Measurements from ENCODE around the gene FGL2.
A peak's percentile ranks its signal among the peaks of the same experiment; 100 is the strongest.

Gene FGL2
- total RNA-seq = 8.3 to 35.1 (median 31.4) reads per million in 3 donors

GRCh38 chr7:77199013-77199966, at the start of gene FGL2:
Gene FGL2 (minus strand): TSS chr7:77199819. CDS start chr7:77199793, 26 bp downstream.
- DNase-seq = peak; percentile 6 to 17 (median 16)

GRCh38 chr7:77248154-77248553, 48.5 kb upstream of the FGL2 start:
- no peaks in the 10 kb centered on the region for H3K9me3 ChIP-seq (ENCODE audit: control insufficient read depth, low read length)
- DNase-seq = no peak
- H3K27me3 ChIP-seq (replicated peaks; ENCODE audit: control insufficient read depth, insufficient read depth, low read length, poor library complexity, severe bottlenecking) = no peaks in the 10 kb centered on the region

More at GRCh38 chr7:77199013-77199966, at the start of gene FGL2:
- Histone ChIP-seq H3K36me3 (ENCODE audit: control insufficient read depth, insufficient read depth, low read length) (no peaks in the 10 kb centered on the region), H3K27me3 (replicated peaks; ENCODE audit: control insufficient read depth, insufficient read depth, low read length, poor library complexity, severe bottlenecking) (no peaks in the 10 kb centered on the region), H3K4me3 (ENCODE audit: insufficient read depth, low read depth, low read length, poor library complexity, severe bottlenecking) (peak within 1 kb of the TSS; percentile 54), H3K4me1 (ENCODE audit: control insufficient read depth, insufficient read depth, low read length, poor library complexity, severe bottlenecking) (peaks cover 7% of the 10 kb centered on the region), H3K9me3 (ENCODE audit: control insufficient read depth, low read length) (no peaks in the 10 kb centered on the region), H3K27ac (ENCODE audit: insufficient read depth, low read length, poor library complexity, severe bottlenecking) (peak within 1 kb of the TSS; percentile 29)

GRCh38 chr7:77247206-77247850, 47.7 kb upstream of the FGL2 start:
- Histone ChIP-seq H3K27me3 (replicated peaks; ENCODE audit: control insufficient read depth, insufficient read depth, low read length, poor library complexity, severe bottlenecking) (no peaks in the 10 kb centered on the region), H3K4me1 (ENCODE audit: control insufficient read depth, insufficient read depth, low read length, poor library complexity, severe bottlenecking) (no peaks in the 10 kb centered on the region), H3K9me3 (ENCODE audit: control insufficient read depth, low read length) (no peaks in the 10 kb centered on the region), H3K36me3 (ENCODE audit: control insufficient read depth, insufficient read depth, low read length) (no peaks in the 10 kb centered on the region), H3K27ac (ENCODE audit: insufficient read depth, low read length, poor library complexity, severe bottlenecking) (no peak overlapping the region), H3K4me3 (ENCODE audit: insufficient read depth, low read depth, low read length, poor library complexity, severe bottlenecking) (no peak overlapping the region)
- peak; percentile 66 to 80 (median 69) for DNase-seq

More at GRCh38 chr7:77248154-77248553, 48.5 kb upstream of the FGL2 start:
- H3K36me3 ChIP-seq (ENCODE audit: control insufficient read depth, insufficient read depth, low read length) = no peaks in the 10 kb centered on the region
- H3K4me3 ChIP-seq (ENCODE audit: insufficient read depth, low read depth, low read length, poor library complexity, severe bottlenecking) = no peak overlapping the region
- no peak overlapping the region for H3K27ac ChIP-seq (ENCODE audit: insufficient read depth, low read length, poor library complexity, severe bottlenecking)
- no peaks in the 10 kb centered on the region for H3K4me1 ChIP-seq (ENCODE audit: control insufficient read depth, insufficient read depth, low read length, poor library complexity, severe bottlenecking)

- Histone ChIP-seq H3K36me3 (ENCODE audit: control insufficient read depth, insufficient read depth, low read length) (no peaks in the 10 kb centered on the region), H3K9me3 (ENCODE audit: control insufficient read depth, low read length) (no peaks in the 10 kb centered on the region), H3K4me3 (ENCODE audit: insufficient read depth, low read depth, low read length, poor library complexity, severe bottlenecking) (no peak overlapping the region), H3K27me3 (replicated peaks; ENCODE audit: control insufficient read depth, insufficient read depth, low read length, poor library complexity, severe bottlenecking) (no peaks in the 10 kb centered on the region), H3K27ac (ENCODE audit: insufficient read depth, low read length, poor library complexity, severe bottlenecking) (no peak overlapping the region), H3K4me1 (ENCODE audit: control insufficient read depth, insufficient read depth, low read length, poor library complexity, severe bottlenecking) (no peaks in the 10 kb centered on the region)
- no peak for DNase-seq
Observed at GRCh38 chr7:77246026-77246640, 46.5 kb upstream of the FGL2 start.

- Histone ChIP-seq H3K27ac (ENCODE audit: insufficient read depth, low read length, poor library complexity, severe bottlenecking) (no peak overlapping the region), H3K27me3 (replicated peaks; ENCODE audit: control insufficient read depth, insufficient read depth, low read length, poor library complexity, severe bottlenecking) (no peaks in the 10 kb centered on the region), H3K36me3 (ENCODE audit: control insufficient read depth, insufficient read depth, low read length) (no peaks in the 10 kb centered on the region), H3K4me3 (ENCODE audit: insufficient read depth, low read depth, low read length, poor library complexity, severe bottlenecking) (no peak overlapping the region), H3K9me3 (ENCODE audit: control insufficient read depth, low read length) (no peaks in the 10 kb centered on the region), H3K4me1 (ENCODE audit: control insufficient read depth, insufficient read depth, low read length, poor library complexity, severe bottlenecking) (no peaks in the 10 kb centered on the region)
- no peak for DNase-seq
Observed at GRCh38 chr7:77245015-77245755, 45.6 kb upstream of the FGL2 start.

GRCh38 chr7:77244222-77244934, 44.8 kb upstream of the FGL2 start:
- H3K9me3 ChIP-seq (ENCODE audit: control insufficient read depth, low read length) = no peaks in the 10 kb centered on the region
- DNase-seq = no peak
- H3K4me1 ChIP-seq (ENCODE audit: control insufficient read depth, insufficient read depth, low read length, poor library complexity, severe bottlenecking) = peaks cover 2% of the 10 kb centered on the region
- no peak overlapping the region for H3K4me3 ChIP-seq (ENCODE audit: insufficient read depth, low read depth, low read length, poor library complexity, severe bottlenecking)
- no peak overlapping the region for H3K27ac ChIP-seq (ENCODE audit: insufficient read depth, low read length, poor library complexity, severe bottlenecking)
- no peaks in the 10 kb centered on the region for H3K36me3 ChIP-seq (ENCODE audit: control insufficient read depth, insufficient read depth, low read length)
- H3K27me3 ChIP-seq (replicated peaks; ENCODE audit: control insufficient read depth, insufficient read depth, low read length, poor library complexity, severe bottlenecking) = no peaks in the 10 kb centered on the region

GRCh38 chr7:77242554-77242953, 42.9 kb upstream of the FGL2 start:
- no peak overlapping the region for H3K27ac ChIP-seq (ENCODE audit: insufficient read depth, low read length, poor library complexity, severe bottlenecking)
- H3K36me3 ChIP-seq (ENCODE audit: control insufficient read depth, insufficient read depth, low read length) = no peaks in the 10 kb centered on the region
- no peaks in the 10 kb centered on the region for H3K9me3 ChIP-seq (ENCODE audit: control insufficient read depth, low read length)
- H3K4me1 ChIP-seq (ENCODE audit: control insufficient read depth, insufficient read depth, low read length, poor library complexity, severe bottlenecking) = peaks cover 7% of the 10 kb centered on the region
- no peak overlapping the region for H3K4me3 ChIP-seq (ENCODE audit: insufficient read depth, low read depth, low read length, poor library complexity, severe bottlenecking)
- DNase-seq = no peak
- H3K27me3 ChIP-seq (replicated peaks; ENCODE audit: control insufficient read depth, insufficient read depth, low read length, poor library complexity, severe bottlenecking) = no peaks in the 10 kb centered on the region

GRCh38 chr7:77242068-77242467, 42.4 kb upstream of the FGL2 start:
- H3K9me3 ChIP-seq (ENCODE audit: control insufficient read depth, low read length) = no peaks in the 10 kb centered on the region
- no peaks in the 10 kb centered on the region for H3K36me3 ChIP-seq (ENCODE audit: control insufficient read depth, insufficient read depth, low read length)
- H3K4me3 ChIP-seq (ENCODE audit: insufficient read depth, low read depth, low read length, poor library complexity, severe bottlenecking) = no peak overlapping the region
- H3K27me3 ChIP-seq (replicated peaks; ENCODE audit: control insufficient read depth, insufficient read depth, low read length, poor library complexity, severe bottlenecking) = no peaks in the 10 kb centered on the region
- H3K27ac ChIP-seq (ENCODE audit: insufficient read depth, low read length, poor library complexity, severe bottlenecking) = no peak overlapping the region
- DNase-seq = no peak
- peaks cover 7% of the 10 kb centered on the region for H3K4me1 ChIP-seq (ENCODE audit: control insufficient read depth, insufficient read depth, low read length, poor library complexity, severe bottlenecking)

- Histone ChIP-seq H3K36me3 (ENCODE audit: control insufficient read depth, insufficient read depth, low read length) (peaks cover 4% of the 10 kb centered on the region), H3K4me1 (ENCODE audit: control insufficient read depth, insufficient read depth, low read length, poor library complexity, severe bottlenecking) (peaks cover 7% of the 10 kb centered on the region), H3K27ac (ENCODE audit: insufficient read depth, low read length, poor library complexity, severe bottlenecking) (no peak overlapping the region), H3K4me3 (ENCODE audit: insufficient read depth, low read depth, low read length, poor library complexity, severe bottlenecking) (no peak overlapping the region), H3K9me3 (ENCODE audit: control insufficient read depth, low read length) (no peaks in the 10 kb centered on the region), H3K27me3 (replicated peaks; ENCODE audit: control insufficient read depth, insufficient read depth, low read length, poor library complexity, severe bottlenecking) (no peaks in the 10 kb centered on the region)
- no peak for DNase-seq
Observed at GRCh38 chr7:77239471-77239870, 39.9 kb upstream of the FGL2 start.
